Measurements from ENCODE around the gene EPPIN.
"Not testable (repeated sequence)": the region's sequence is repeated elsewhere in the genome, so short reads cannot be mapped to it uniquely, and the experiment has no call there.

EPPIN gene

DNA sequence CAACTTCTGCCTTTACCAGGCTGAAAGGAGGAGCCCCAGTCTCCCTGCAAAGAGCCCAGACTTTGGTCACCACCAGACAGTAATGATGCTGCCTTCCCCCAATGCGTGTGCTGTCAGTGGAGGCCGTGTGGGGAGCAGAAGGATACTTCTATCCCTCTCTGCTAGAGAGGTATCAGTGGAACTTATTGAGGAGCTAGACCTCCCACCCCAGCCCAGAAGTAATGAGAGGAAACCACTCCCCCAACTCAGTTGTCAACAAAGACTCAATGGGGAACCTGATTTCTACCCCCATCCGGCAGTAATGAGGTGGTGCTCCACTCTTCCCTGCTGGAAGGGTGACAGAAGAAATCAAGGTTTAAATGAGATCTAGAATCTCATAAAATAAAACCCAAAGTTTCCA is 36.3 kb upstream of the EPPIN start:
- TF ChIP-seq, protein P1, sequence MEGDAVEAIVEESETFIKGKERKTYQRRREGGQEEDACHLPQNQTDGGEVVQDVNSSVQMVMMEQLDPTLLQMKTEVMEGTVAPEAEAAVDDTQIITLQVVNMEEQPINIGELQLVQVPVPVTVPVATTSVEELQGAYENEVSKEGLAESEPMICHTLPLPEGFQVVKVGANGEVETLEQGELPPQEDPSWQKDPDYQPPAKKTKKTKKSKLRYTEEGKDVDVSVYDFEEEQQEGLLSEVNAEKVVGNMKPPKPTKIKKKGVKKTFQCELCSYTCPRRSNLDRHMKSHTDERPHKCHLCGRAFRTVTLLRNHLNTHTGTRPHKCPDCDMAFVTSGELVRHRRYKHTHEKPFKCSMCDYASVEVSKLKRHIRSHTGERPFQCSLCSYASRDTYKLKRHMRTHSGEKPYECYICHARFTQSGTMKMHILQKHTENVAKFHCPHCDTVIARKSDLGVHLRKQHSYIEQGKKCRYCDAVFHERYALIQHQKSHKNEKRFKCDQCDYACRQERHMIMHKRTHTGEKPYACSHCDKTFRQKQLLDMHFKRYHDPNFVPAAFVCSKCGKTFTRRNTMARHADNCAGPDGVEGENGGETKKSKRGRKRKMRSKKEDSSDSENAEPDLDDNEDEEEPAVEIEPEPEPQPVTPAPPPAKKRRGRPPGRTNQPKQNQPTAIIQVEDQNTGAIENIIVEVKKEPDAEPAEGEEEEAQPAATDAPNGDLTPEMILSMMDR (IDR thresholded peaks at IDR 0.05; ENCODE audit: low read depth, low read length) = no peak
- Histone ChIP-seq H3K27ac (no peak overlapping the region), H3K9me3 (ENCODE audit: severe bottlenecking) (no peaks in the 10 kb centered on the region), H3K36me3 (no peaks in the 10 kb centered on the region), H3K4me3 (ENCODE audit: low read depth, low read length) (no peak overlapping the region), H3K27me3 (ENCODE audit: insufficient read depth, low read depth, severe bottlenecking) (no peaks in the 10 kb centered on the region)
- no peak for DNase-seq

DNA sequence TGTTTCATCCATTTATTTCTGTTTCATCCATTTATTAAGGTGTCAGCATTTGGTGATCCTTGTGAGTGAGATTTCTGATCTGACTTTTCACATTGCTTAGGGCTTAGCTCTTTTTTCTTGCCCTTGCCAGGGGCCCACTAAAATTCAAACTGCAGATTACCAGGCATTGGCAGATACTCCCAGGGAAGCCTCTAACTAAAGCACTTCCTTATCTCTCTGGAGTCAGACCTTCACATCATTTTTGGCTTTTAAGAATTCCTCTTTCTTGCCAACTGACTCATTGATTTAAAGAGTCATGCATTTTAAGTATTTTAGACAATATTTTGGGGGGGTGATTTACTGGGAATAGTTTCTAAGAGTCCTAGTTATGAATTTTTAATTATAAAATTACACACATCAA is 34.5 kb upstream of the EPPIN start:
- Histone ChIP-seq H3K27me3 (ENCODE audit: insufficient read depth, low read depth, severe bottlenecking) (no peaks in the 10 kb centered on the region), H3K27ac (no peak overlapping the region), H3K9me3 (ENCODE audit: severe bottlenecking) (no peaks in the 10 kb centered on the region), H3K36me3 (no peaks in the 10 kb centered on the region), H3K4me3 (ENCODE audit: low read depth, low read length) (no peak overlapping the region)
- TF ChIP-seq, protein P1 (IDR thresholded peaks at IDR 0.05; ENCODE audit: low read depth, low read length) = no peak
- no peak for DNase-seq

DNA sequence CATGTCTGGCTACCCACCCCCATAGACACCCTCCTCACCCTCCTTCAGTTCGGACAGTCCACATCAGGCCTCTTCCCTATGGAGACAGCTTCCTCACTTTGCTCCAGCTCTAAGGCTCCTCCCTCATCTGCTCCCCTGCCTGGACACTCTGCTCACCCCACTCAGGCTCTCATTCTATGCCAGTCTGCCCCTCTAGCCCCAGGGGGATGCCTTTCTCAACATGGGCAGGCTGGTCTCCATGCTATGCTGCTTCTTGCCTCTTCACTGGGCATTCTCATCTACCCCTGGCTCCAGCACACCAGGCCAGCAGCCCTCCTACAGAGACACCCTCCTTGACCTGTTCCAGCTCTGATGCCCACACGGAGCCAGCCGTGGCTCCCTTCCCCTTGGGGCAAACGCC is 32.0 kb upstream of the EPPIN start, which contains the start of gene WFDC8:
WFDC8 (minus strand) TSS at position 101 of the 400 bp plus-strand sequence; CDS start at position 64, 37 bp downstream.
- Histone ChIP-seq H3K36me3 (no peaks in the 10 kb centered on the region), H3K4me3 (ENCODE audit: low read depth, low read length) (no peak within 1 kb of the TSS), H3K27me3 (ENCODE audit: insufficient read depth, low read depth, severe bottlenecking) (no peaks in the 10 kb centered on the region), H3K9me3 (ENCODE audit: severe bottlenecking) (no peaks in the 10 kb centered on the region), H3K27ac (no peak within 1 kb of the TSS)
- TF ChIP-seq, protein P1 (IDR thresholded peaks at IDR 0.05; ENCODE audit: low read depth, low read length) = no peak
- DNase-seq = no peak

DNA sequence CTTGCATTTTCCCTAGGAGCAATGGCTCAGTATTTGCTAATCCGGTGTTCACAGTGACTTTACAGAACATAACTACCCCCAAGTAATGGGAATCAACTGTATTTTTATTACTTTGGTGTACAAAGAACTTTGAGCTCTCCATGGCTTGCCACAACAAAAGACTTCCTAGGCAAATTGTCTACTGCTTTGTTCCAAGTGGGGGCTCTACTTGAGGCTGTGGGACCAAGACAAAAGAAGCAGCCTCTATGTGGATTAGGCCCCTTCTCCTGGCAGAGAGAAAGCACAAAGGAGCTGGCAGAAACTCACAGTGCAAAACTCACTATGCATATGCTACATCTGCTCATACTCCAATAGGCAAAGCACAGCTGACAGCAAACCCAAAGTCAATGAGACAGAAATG is 31.0 kb upstream of the EPPIN start:
- no peak for DNase-seq
- H3K27me3 ChIP-seq (ENCODE audit: insufficient read depth, low read depth, severe bottlenecking) = no peaks in the 10 kb centered on the region
- H3K36me3 ChIP-seq = no peaks in the 10 kb centered on the region
- H3K9me3 ChIP-seq (ENCODE audit: severe bottlenecking) = no peaks in the 10 kb centered on the region
- TF ChIP-seq, protein P1 (IDR thresholded peaks at IDR 0.05; ENCODE audit: low read depth, low read length) = no peak
- no peak overlapping the region for H3K27ac ChIP-seq
- no peak overlapping the region for H3K4me3 ChIP-seq (ENCODE audit: low read depth, low read length)

DNA sequence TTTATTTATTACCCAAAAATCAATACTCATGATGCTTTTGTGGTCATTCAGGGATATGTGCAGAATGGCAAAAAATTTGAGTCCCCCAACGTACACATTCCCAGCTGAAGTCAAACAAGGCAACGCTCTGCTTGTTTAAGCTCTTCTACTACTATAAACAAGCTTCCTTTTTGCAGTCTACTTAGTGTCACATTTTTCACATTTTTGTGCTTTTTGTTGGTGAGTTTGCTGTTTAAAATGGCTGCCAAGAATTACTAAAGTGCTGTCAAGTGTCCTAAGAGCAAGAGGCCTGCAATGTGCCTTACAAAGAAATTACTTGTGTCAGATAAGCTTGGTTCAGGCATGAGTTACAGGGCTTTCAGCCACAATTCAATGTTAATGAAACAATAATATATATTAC is 29.8 kb upstream of the EPPIN start:
- Histone ChIP-seq H3K27me3 (ENCODE audit: insufficient read depth, low read depth, severe bottlenecking) (no peaks in the 10 kb centered on the region), H3K36me3 (no peaks in the 10 kb centered on the region), H3K4me3 (ENCODE audit: low read depth, low read length) (no peak overlapping the region), H3K9me3 (ENCODE audit: severe bottlenecking) (no peaks in the 10 kb centered on the region), H3K27ac (no peak overlapping the region)
- DNase-seq = no peak
- TF ChIP-seq, protein P1 (IDR thresholded peaks at IDR 0.05; ENCODE audit: low read depth, low read length) = no peak

DNA sequence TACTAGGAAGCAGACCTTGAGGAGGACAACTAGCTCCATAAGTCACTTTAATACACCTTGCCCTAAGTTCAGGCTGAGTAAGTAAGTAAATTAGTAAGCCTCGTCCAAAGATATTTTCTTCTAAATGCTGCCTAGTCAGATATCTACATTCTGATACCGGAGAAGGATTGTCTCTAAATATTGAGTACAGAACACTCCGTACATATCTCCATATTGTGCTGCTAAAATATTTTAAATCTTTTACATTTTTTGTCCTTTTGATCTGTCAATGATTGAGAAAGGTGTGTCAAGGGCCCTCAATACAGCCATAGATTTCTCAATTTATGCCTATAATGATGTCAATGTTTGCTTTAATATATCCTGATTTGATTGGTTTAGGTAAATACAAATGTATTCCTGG is 28.7 kb upstream of the EPPIN start:
- no peak for DNase-seq
- TF ChIP-seq, protein P1 (IDR thresholded peaks at IDR 0.05; ENCODE audit: low read depth, low read length) = no peak
- Histone ChIP-seq H3K36me3 (no peaks in the 10 kb centered on the region), H3K27ac (no peak overlapping the region), H3K27me3 (ENCODE audit: insufficient read depth, low read depth, severe bottlenecking) (no peaks in the 10 kb centered on the region), H3K4me3 (ENCODE audit: low read depth, low read length) (no peak overlapping the region), H3K9me3 (ENCODE audit: severe bottlenecking) (no peaks in the 10 kb centered on the region)

DNA sequence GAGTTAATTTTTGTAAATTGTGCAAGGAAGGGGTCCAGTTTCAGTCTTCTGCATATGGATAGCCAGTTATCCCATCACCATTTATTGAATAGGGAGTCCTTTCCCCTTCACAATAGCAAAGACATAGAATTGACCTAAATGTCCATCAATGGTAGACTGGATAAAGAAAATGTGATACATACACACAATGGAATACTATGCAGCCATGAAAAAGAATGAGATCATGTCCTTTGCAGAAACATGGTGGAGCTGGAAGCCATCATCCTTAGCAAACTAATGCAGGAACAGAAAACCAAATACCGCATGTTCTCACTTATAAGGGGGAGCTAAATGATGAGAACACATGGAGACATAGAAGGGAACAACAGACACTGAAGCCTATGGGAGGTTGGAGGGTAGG is 22.4 kb upstream of the EPPIN start:
- not testable (repeated sequence) for H3K9me3 ChIP-seq (ENCODE audit: severe bottlenecking); H3K36me3 ChIP-seq; H3K27me3 ChIP-seq (ENCODE audit: insufficient read depth, low read depth, severe bottlenecking); DNase-seq; H3K4me3 ChIP-seq (ENCODE audit: low read depth, low read length); H3K27ac ChIP-seq
